ENCODE measurements around the gene CROCC2. TPM values are rescaled to one million over a fixed set of nuclear protein-coding genes. Genes with fewer than 3 reads are reported as not detected.

The CROCC2 gene
- total and polyA plus RNA-seq, 8 donors, result 0.03 to 4.9 TPM; not detected in 6

- intact Hi-C loops (cut with DNase I; ENCODE audit: low total_unique reads), result no loop called here
- H3K4me1 ChIP-seq, result peaks cover 18 to 45% (median 38%) of the 10 kb centered on the region in 4 donors
- H3K4me3 ChIP-seq, result no peak overlapping the region
- no peaks in the 10 kb centered on the region for H3K9me3 ChIP-seq
- DNase-seq, result peak in 1 of 2 donors; percentile 16
- H3K27me3 ChIP-seq, result peaks cover 0 to 40% (median 27%) of the 10 kb centered on the region in 3 donors
- H3K36me3 ChIP-seq, result no peaks in the 10 kb centered on the region
- TF ChIP-seq EP300 (IDR thresholded peaks at IDR 0.05), result no peak
- no peak for TF ChIP-seq POLR2A (IDR thresholded peaks at IDR 0.05)
- no peak for TF ChIP-seq CTCF (IDR thresholded peaks at IDR 0.05)
- no peak for TF ChIP-seq POLR2AphosphoS5 (IDR thresholded peaks at IDR 0.05)
- H3K27ac ChIP-seq, result no peak overlapping the region
- WGBS, 5 donors, result 65 to 86% (median 82%) methylated on average over 12 to 36 of the region's 36 CpGs
Observed at GRCh38 chr2:240918258-240919091, 12.3 kb downstream of the CROCC2 start.

GRCh38 chr2:240919161-240919781, 13.1 kb downstream of the CROCC2 start:
- peak; percentile 0 to 11 for DNase-seq
- WGBS, 5 donors, result 81 to 88% (median 86%) methylated on average over 9 to 19 of the region's 19 CpGs
- no peak for TF ChIP-seq POLR2A (IDR thresholded peaks at IDR 0.05)
- TF ChIP-seq POLR2AphosphoS5 (IDR thresholded peaks at IDR 0.05), result no peak
- no peak for TF ChIP-seq CTCF (IDR thresholded peaks at IDR 0.05)
- no peak for TF ChIP-seq EP300 (IDR thresholded peaks at IDR 0.05)
- Histone ChIP-seq H3K9me3 (no peaks in the 10 kb centered on the region), H3K36me3 (no peaks in the 10 kb centered on the region), H3K4me3 (no peak overlapping the region), H3K27ac (no peak overlapping the region), H3K4me1 (peaks cover 11 to 37% (median 30%) of the 10 kb centered on the region in 4 donors), H3K27me3 (peaks cover 0 to 32% (median 25%) of the 10 kb centered on the region in 3 donors)
- intact Hi-C loops (cut with DNase I; ENCODE audit: low total_unique reads), result no loop called here

- Histone ChIP-seq H3K9me3 (no peaks in the 10 kb centered on the region), H3K27me3 (peaks cover 0 to 24% (median 17%) of the 10 kb centered on the region in 3 donors), H3K27ac (peak overlapping the region in 1 of 5 donors; percentile 77), H3K4me3 (no peak overlapping the region), H3K36me3 (no peaks in the 10 kb centered on the region), H3K4me1 (peaks cover 7 to 29% (median 23%) of the 10 kb centered on the region in 4 donors)
- TF ChIP-seq POLR2A (IDR thresholded peaks at IDR 0.05) (no peak), POLR2AphosphoS5 (IDR thresholded peaks at IDR 0.05) (no peak), CTCF (IDR thresholded peaks at IDR 0.05) (no peak), EP300 (IDR thresholded peaks at IDR 0.05) (no peak)
- intact Hi-C loops (cut with DNase I; ENCODE audit: low total_unique reads), result no loop called here
- DNase-seq, result peak; percentile 2 to 16
- WGBS, 5 donors, result 88 to 92% (median 90%) methylated on average over 30 to 31 of the region's 31 CpGs
Observed at GRCh38 chr2:240919786-240920782, 13.9 kb downstream of the CROCC2 start.
